Breast epithelium (tissue), 3 donors: ENCODE measurements around the gene DPF1.

Source experiments
- CTCF ChIP-seq, 3 donors: fragments of 450-650 bp; IDR thresholded peaks; one replicate each; pipeline ENCODE4 v1.5.1; 2016 to 2017; ENCODE audit warnings: antibody characterized with exemption in 3 of 3, mild to moderate bottlenecking in 3 of 3, moderate library complexity in 3 of 3
- POLR2A ChIP-seq: fragments of 450-650 bp; IDR thresholded peaks from one replicate; pipeline ENCODE4 v1.6.1; 2016; ENCODE audit warnings: antibody characterized with exemption, mild to moderate bottlenecking, moderate library complexity
- POLR2AphosphoS5 ChIP-seq, 3 donors: sonication (generic); formaldehyde crosslinking; IDR thresholded peaks; one replicate each; pipeline ENCODE4 v1.6.1; 2017; ENCODE audit warnings: antibody characterized with exemption in 3 of 3

- TF ChIP-seq POLR2A: no peak
- TF ChIP-seq CTCF (IDR thresholded peaks at IDR 0.05): no peak
- TF ChIP-seq POLR2AphosphoS5 (IDR thresholded peaks at IDR 0.05): no peak
Measured at GRCh38 chr19:38228491-38229439, 4.7 kb upstream of the DPF1 start.
